Measurements from ENCODE around the gene CMTM5.

CMTM5 gene

DNA sequence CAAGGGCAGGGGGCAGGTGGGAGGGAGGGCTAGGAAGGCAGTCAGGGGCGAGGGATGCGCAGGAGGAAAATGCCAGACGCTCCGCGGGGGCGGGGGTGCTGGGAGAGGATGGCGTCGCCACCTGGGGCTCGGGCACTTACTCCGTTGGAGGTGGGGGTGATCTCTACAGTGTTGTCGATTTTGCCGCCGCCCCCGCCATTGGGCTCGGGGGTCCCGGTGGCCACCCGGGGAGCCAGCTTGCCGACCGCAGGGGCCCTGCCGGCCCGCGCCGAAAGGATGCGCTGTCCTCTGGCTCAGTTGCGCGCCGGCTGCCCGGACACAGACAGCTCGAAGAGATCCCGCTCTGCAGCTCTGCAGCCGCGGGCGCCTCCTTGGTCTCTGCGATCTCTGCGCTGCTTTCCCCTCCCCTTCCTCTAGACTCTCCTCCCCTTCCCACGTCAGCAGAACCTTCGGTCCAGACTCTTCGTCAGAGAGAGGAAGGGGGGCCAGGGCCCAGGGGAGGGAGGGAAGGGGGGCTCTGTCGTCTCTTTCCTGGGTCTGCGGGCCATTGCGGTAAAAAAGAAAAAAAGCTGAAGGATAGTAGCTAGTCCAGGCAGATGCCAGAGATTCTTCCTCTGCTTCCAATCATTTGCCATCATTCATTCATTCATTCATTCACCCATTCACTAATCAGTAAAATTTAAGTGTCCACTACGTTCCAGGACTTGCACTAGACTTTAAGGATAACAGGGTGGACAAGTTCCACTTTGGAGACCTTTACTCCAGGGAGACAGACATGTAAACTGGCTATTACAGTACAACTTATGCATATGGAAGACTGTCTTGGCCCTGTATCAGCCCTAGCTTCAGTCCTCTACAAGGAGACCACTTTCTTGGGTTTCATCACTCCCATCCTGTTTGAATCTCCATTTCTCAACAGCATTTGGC is 24.1 kb upstream of the CMTM5 start, which contains the start of gene SLC22A17:
Gene SLC22A17, minus strand, starts transcription at position 382 of the 927 bp plus-strand sequence.
- no peaks in the 10 kb centered on the region for H3K36me3 Mint-ChIP-seq

GRCh38 chr14:23353433-23353780 is 23.4 kb upstream of the CMTM5 start:
- H3K27me3 Mint-ChIP-seq = peaks cover 61 to 76% of the 10 kb centered on the region in 2 donors
- H3K4me1 Mint-ChIP-seq = no peaks in the 10 kb centered on the region
- H3K4me3 Mint-ChIP-seq = peak overlapping the region in 1 of 2 donors; percentile 66
- no peak overlapping the region for H3K27ac Mint-ChIP-seq
- ATAC-seq (replicated peaks) (no peak), DNase-seq (no peak)
- peaks cover 0 to 3% of the 10 kb centered on the region in 2 donors for H3K9me3 Mint-ChIP-seq
- H3K36me3 Mint-ChIP-seq = no peaks in the 10 kb centered on the region

More for the DNA sequence above, 24.1 kb upstream of the CMTM5 start, which contains the start of gene SLC22A17:
- Mint-ChIP-seq H3K27me3 (peaks cover 67 to 82% of the 10 kb centered on the region in 2 donors), H3K4me3 (peak within 1 kb of the TSS; percentile 66 to 71), H3K4me1 (no peaks in the 10 kb centered on the region), H3K9me3 (peaks cover 0 to 3% of the 10 kb centered on the region in 2 donors), H3K27ac (no peak within 1 kb of the TSS)
- DNase-seq (peak; percentile 18), ATAC-seq (replicated peaks) (peak; percentile 82 to 88)

DNA sequence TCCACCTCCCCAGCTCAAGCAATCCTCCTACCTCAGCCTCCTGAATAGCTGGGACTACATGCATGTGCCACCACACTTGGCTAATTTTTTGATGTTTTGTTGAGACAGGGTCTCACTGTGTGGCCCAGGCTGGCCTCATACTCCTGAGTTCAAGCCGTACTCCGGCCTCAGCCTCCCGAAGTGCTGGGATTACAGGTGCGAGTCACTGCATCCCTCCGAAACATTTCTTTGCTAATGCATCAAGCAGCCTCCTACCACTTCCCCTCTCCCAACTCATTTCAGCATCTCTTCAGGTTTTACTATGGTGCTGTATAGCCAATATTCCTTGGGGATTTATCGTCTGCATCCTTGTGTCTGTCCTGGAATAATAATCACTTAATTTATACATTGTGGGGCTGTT is 21.9 kb upstream of the CMTM5 start:
- no peaks in the 10 kb centered on the region for H3K36me3 Mint-ChIP-seq
- no peak overlapping the region for H3K27ac Mint-ChIP-seq
- DNase-seq (no peak), ATAC-seq (replicated peaks) (no peak)
- peaks cover 0 to 3% of the 10 kb centered on the region in 2 donors for H3K9me3 Mint-ChIP-seq
- peaks cover 57 to 66% of the 10 kb centered on the region in 2 donors for H3K27me3 Mint-ChIP-seq
- no peak overlapping the region for H3K4me3 Mint-ChIP-seq
- H3K4me1 Mint-ChIP-seq = no peaks in the 10 kb centered on the region

DNA sequence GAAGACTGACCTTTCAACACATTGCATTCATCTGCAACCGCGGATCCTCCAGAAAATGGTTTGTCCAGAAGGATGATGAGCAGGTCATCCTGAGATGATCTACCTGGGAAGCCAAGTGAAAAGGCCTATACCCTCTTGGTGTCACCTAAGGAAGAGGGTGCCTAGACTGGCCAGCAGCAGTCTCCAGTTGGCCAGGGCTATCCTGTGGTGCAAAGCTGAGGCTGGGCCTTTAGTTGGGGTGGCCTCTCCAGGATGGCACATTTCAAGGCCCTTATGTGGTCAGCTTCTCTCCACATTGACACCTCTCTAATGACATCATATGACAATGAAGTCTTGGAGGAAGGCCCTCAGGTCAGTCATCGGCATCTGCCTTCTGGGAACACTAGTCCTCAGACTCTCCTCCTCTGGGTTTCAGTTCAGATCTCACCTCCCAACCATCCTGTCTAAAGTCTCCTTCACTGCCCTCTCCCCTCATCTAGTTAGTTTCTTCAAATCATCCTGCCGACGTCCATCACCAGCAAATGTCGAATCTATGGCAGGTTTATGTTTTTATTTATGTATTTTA is 20.9 kb upstream of the CMTM5 start:
- ATAC-seq (replicated peaks) = no peak
- no peak overlapping the region for H3K27ac Mint-ChIP-seq
- H3K4me3 Mint-ChIP-seq = no peak overlapping the region
- H3K9me3 Mint-ChIP-seq = no peaks in the 10 kb centered on the region
- no peak for DNase-seq
- H3K4me1 Mint-ChIP-seq = no peaks in the 10 kb centered on the region
- H3K36me3 Mint-ChIP-seq = no peaks in the 10 kb centered on the region
- H3K27me3 Mint-ChIP-seq = peaks cover 52 to 61% of the 10 kb centered on the region in 2 donors

GRCh38 chr14:23356662-23357061 is 20.2 kb upstream of the CMTM5 start:
- no peak overlapping the region for H3K27ac Mint-ChIP-seq
- H3K4me1 Mint-ChIP-seq = no peaks in the 10 kb centered on the region
- no peak overlapping the region for H3K4me3 Mint-ChIP-seq
- no peaks in the 10 kb centered on the region for H3K9me3 Mint-ChIP-seq
- DNase-seq (no peak), ATAC-seq (replicated peaks) (no peak)
- H3K36me3 Mint-ChIP-seq = no peaks in the 10 kb centered on the region
- H3K27me3 Mint-ChIP-seq = peaks cover 49 to 54% of the 10 kb centered on the region in 2 donors

GRCh38 chr14:23357261-23357660 is 19.6 kb upstream of the CMTM5 start:
- no peak for DNase-seq
- H3K36me3 Mint-ChIP-seq = no peaks in the 10 kb centered on the region
- H3K9me3 Mint-ChIP-seq = no peaks in the 10 kb centered on the region
- no peak overlapping the region for H3K4me3 Mint-ChIP-seq
- peaks cover 49 to 53% of the 10 kb centered on the region in 2 donors for H3K27me3 Mint-ChIP-seq
- no peak overlapping the region for H3K27ac Mint-ChIP-seq
- ATAC-seq (replicated peaks) = no peak
- no peaks in the 10 kb centered on the region for H3K4me1 Mint-ChIP-seq

DNA sequence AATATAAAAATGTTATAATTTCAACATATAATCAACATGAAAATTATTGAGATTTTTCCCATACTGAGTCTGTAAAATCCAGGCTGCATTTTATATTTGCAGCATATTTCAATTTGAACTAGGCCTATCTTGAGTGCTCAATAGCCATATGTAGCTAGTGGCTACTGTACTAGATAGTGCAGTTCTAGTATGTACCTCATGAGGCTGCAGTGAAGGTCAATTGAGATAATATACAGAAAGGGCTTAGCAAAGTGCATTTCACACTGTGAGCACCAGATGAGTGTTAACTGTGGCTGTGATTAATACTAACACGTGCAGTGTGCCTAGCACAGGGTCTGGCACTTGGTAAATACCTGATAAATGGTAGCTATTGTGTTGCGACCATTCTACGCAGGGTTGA is 18.8 kb upstream of the CMTM5 start:
- Mint-ChIP-seq H3K4me3 (no peak overlapping the region), H3K36me3 (no peaks in the 10 kb centered on the region), H3K27ac (no peak overlapping the region), H3K27me3 (peaks cover 46 to 53% of the 10 kb centered on the region in 2 donors), H3K9me3 (no peaks in the 10 kb centered on the region), H3K4me1 (no peaks in the 10 kb centered on the region)
- ATAC-seq (replicated peaks) (peak in 1 of 2 donors; percentile 31), DNase-seq (no peak)

DNA sequence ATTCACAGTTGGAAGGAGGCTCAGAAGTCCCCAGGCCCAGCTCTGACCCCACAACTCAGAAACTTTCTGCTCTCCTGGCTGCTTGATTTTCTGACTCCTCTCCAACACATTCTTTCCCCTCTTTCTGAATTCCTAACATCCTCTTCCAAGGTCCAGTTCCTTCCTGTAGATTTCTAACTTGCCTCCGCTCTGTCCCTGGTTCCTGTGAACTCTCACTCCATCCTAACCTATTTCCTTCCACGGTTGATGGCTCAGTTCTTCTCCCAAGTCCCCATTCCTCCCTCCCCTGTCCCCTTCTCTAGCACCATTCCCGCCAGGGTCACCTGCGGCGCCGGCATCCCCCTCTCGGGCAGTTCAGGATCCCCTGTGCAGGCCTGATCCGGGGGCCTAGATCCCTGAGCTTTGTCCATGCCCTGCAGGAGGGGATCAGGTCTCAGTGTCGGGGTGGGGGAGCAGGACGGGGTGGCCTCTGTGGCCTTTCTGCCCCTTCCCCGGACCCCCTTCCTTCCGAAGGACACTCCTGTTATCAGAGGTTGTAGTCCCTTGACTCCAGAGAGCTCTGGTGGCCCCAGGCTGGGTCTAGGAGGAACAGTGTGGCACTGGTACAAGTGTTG is 18.2 kb upstream of the CMTM5 start:
- DNase-seq (no peak), ATAC-seq (replicated peaks) (no peak)
- no peaks in the 10 kb centered on the region for H3K4me1 Mint-ChIP-seq
- H3K9me3 Mint-ChIP-seq = no peaks in the 10 kb centered on the region
- H3K36me3 Mint-ChIP-seq = no peaks in the 10 kb centered on the region
- no peak overlapping the region for H3K4me3 Mint-ChIP-seq
- peaks cover 40 to 53% of the 10 kb centered on the region in 2 donors for H3K27me3 Mint-ChIP-seq
- H3K27ac Mint-ChIP-seq = no peak overlapping the region

DNA sequence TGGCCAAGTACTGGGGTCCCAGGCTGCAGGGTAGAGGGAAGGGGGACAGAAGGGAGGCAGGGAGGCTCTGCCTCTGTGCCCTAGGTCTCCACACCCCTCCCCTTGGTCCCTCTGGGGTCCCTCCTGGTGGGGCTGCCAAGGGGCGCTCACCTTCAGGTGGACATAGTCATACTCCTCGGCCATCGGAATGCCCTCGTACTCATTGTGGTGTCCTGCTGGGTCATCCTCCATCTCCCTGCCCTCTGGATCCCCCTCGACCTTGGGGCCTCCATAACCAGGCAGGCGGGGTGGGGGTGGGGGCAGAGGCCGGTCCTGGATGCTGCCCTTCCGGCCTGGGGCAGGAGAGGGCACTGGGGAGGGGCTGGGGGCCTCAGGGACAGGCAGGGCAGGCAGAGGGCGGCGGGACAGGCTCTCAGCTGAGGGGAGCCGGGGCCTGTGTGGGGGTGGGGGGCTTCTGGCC is 17.6 kb upstream of the CMTM5 start:
- H3K4me3 Mint-ChIP-seq = no peak overlapping the region
- H3K4me1 Mint-ChIP-seq = no peaks in the 10 kb centered on the region
- ATAC-seq (replicated peaks) = no peak
- no peak for DNase-seq
- H3K9me3 Mint-ChIP-seq = no peaks in the 10 kb centered on the region
- peaks cover 36 to 53% of the 10 kb centered on the region in 2 donors for H3K27me3 Mint-ChIP-seq
- no peaks in the 10 kb centered on the region for H3K36me3 Mint-ChIP-seq
- no peak overlapping the region for H3K27ac Mint-ChIP-seq

DNA sequence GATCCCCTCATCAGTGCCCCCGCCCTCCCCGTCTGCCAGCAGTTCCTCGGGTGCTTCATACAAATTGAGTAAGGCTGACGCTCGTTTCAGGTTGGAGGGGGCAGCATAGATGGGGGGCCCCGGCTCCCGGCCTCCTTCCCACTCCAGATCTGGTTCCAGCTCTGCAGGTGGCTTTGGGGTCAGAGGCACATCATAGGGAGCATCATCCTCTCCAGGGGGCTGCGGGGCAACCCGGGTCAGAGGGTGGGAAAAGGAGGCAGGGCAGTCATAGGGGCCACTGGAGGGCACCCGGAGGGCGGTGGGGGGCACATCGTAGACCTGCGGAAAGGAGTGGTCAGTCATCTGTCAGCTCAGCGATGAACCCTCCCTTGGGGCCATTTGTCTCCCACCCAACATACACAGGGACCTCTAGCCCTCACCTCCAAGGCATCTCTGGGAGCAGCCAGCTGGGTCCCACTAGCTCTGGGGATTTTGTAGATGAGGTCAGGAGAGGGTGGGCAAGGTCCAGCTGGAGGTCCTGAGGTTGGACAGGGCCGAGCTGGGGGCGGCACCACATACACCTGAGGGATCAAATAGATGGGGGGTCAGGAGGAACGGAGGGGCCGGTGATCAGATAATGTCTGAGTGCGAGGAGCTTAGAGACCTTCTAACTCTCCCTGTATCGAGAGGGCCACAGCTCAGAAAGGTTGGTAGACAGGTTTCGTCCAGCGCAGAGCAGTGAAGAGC is 17.0 kb upstream of the CMTM5 start:
- Mint-ChIP-seq H3K36me3 (no peaks in the 10 kb centered on the region), H3K4me3 (no peak overlapping the region), H3K27ac (no peak overlapping the region), H3K27me3 (peaks cover 38 to 53% of the 10 kb centered on the region in 2 donors), H3K9me3 (no peaks in the 10 kb centered on the region), H3K4me1 (no peaks in the 10 kb centered on the region)
- no peak for DNase-seq
- ATAC-seq (replicated peaks) = no peak

GRCh38 chr14:23360496-23360895 is 16.4 kb upstream of the CMTM5 start:
- H3K27ac Mint-ChIP-seq = no peak overlapping the region
- no peak for ATAC-seq (replicated peaks)

GRCh38 chr14:23361320-23361719 is 15.5 kb upstream of the CMTM5 start:
- no peaks in the 10 kb centered on the region for H3K9me3 Mint-ChIP-seq
- H3K4me3 Mint-ChIP-seq = no peak overlapping the region
- peaks cover 29 to 44% of the 10 kb centered on the region in 2 donors for H3K27me3 Mint-ChIP-seq
- no peaks in the 10 kb centered on the region for H3K36me3 Mint-ChIP-seq
- ATAC-seq (replicated peaks) = no peak
- DNase-seq = no peak
- no peak overlapping the region for H3K27ac Mint-ChIP-seq
- H3K4me1 Mint-ChIP-seq = no peaks in the 10 kb centered on the region

More at GRCh38 chr14:23360496-23360895, 16.4 kb upstream of the CMTM5 start:
- Mint-ChIP-seq H3K27me3 (peaks cover 33 to 49% of the 10 kb centered on the region in 2 donors), H3K36me3 (no peaks in the 10 kb centered on the region), H3K4me3 (no peak overlapping the region), H3K9me3 (no peaks in the 10 kb centered on the region), H3K4me1 (no peaks in the 10 kb centered on the region)
- no peak for DNase-seq

DNA sequence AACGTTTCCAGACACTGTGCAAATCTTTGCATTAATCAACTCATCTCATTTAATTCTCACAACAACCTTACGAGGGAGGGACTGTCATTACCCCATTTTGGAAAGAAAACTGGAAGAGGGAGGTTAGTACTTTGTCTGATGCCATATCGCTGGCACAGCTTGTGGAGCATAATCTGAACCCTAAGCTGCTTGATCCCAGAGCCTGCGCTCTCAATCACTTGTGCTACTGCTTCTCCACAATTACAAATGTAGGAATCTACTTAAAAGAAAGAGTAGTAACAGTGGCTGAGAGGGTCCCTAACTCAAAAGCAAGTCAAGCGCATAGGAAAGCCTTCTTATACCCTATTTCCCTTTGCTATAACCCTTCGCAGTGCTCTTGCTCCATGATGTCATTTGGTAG is 15.1 kb upstream of the CMTM5 start:
- H3K36me3 Mint-ChIP-seq = no peaks in the 10 kb centered on the region

DNA sequence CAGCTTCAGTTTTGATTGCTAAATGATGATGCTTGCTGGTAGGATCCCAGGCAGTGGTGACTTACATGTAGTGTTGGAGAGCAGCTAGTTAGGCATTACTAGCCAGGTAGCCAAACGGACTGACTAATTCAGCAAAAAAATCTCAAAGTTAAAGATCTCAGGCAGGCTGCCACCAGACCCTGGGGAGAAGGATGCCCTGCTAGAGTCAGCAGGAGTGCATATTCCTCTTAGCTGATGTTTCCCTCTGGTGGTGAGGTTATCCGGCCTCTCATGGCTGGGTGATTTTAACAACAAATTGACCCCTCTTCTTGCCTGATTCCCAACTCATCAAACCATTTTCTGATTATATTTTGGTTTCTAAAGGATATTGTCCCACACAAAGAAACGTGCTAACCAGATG is 14.6 kb upstream of the CMTM5 start:
- ATAC-seq (replicated peaks) (no peak), DNase-seq (no peak)
- Mint-ChIP-seq H3K36me3 (no peaks in the 10 kb centered on the region), H3K4me1 (peaks cover 0 to 1% of the 10 kb centered on the region in 2 donors), H3K27me3 (peaks cover 37 to 50% of the 10 kb centered on the region in 2 donors), H3K9me3 (no peaks in the 10 kb centered on the region), H3K27ac (no peak overlapping the region), H3K4me3 (no peak overlapping the region)

More for the DNA sequence above, 15.1 kb upstream of the CMTM5 start:
- Mint-ChIP-seq H3K27ac (no peak overlapping the region), H3K27me3 (peaks cover 32 to 45% of the 10 kb centered on the region in 2 donors), H3K4me1 (peaks cover 0 to 1% of the 10 kb centered on the region in 2 donors), H3K9me3 (no peaks in the 10 kb centered on the region), H3K4me3 (no peak overlapping the region)
- DNase-seq = no peak
- ATAC-seq (replicated peaks) = no peak

All from stimulated activated naive B cell treated with anti-CD40 and anti-IgM and Interleukin-4, amounts not matched to agents 10 μg/mL and 1 μg/mL and 100 μg/mL, for 72 hours (primary cell).